MM.1S (cell line): ENCODE measurements around the gene CDK6.

Experiments
- DNase-seq: peaks from one replicate; pipeline ENCODE4 v3.0.0-alpha.2; 2015
- H2AFZ ChIP-seq: fragments of 300-600 bp; sonication (generic); 2 replicates; pipeline ENCODE4 v1.6.0; 2016; ENCODE audit warnings: antibody characterized with exemption, low read length
- H3F3A ChIP-seq: fragments of 300-600 bp; sonication (generic); 2 replicates; pipeline ENCODE4 v1.6.1; 2016; ENCODE audit warnings: mild to moderate bottlenecking, antibody characterized with exemption, low read length, moderate library complexity, mixed read lengths; ENCODE audit not compliant: insufficient read depth
- H3K27ac ChIP-seq: fragments of 300-600 bp; sonication (generic); 2 replicates; pipeline ENCODE4 v1.5.1; 2016; ENCODE audit warnings: mild to moderate bottlenecking, low read length
- H3K27me3 ChIP-seq: fragments of 300-600 bp; sonication (generic); replicated peaks from 2 replicates; pipeline ENCODE4 v1.6.0; 2016; ENCODE audit warnings: low read length; ENCODE audit not compliant: insufficient read depth
- H3K36me3 ChIP-seq: fragments of 300-600 bp; sonication (generic); replicated peaks from 2 replicates; pipeline ENCODE4 v1.6.1; 2016; ENCODE audit warnings: mild to moderate bottlenecking, low read length, mixed read lengths; ENCODE audit not compliant: insufficient read depth
- H3K4me1 ChIP-seq: fragments of 300-600 bp; sonication (generic); 2 replicates; pipeline ENCODE4 v1.6.1; 2016; ENCODE audit warnings: low read length, mixed read lengths
- H3K4me2 ChIP-seq: fragments of 300-600 bp; sonication (generic); 2 replicates; pipeline ENCODE4 v1.6.0; 2016; ENCODE audit warnings: low read depth, low read length
- H3K4me3 ChIP-seq: fragments of 300-600 bp; sonication (generic); 2 replicates; pipeline ENCODE4 v1.5.1; 2016; ENCODE audit warnings: low read length, mixed read lengths
- H3K79me2 ChIP-seq: fragments of 300-600 bp; sonication (generic); 2 replicates; pipeline ENCODE4 v1.6.1; 2016; ENCODE audit warnings: mixed run types, low read length, mixed read lengths
- H3K9ac ChIP-seq: fragments of 300-600 bp; sonication (generic); 2 replicates; pipeline ENCODE4 v1.6.1; 2016; ENCODE audit warnings: low read length, mixed read lengths
- H3K9me2 ChIP-seq: fragments of 300-600 bp; sonication (generic); replicated peaks from 2 replicates; pipeline ENCODE4 v1.6.1; 2016; ENCODE audit warnings: mild to moderate bottlenecking, low read length, mixed read lengths; ENCODE audit not compliant: insufficient read depth
- H3K9me3 ChIP-seq: fragments of 300-600 bp; sonication (generic); replicated peaks from 2 replicates; pipeline ENCODE4 v1.6.1; 2016; ENCODE audit warnings: mild to moderate bottlenecking, low read length, mixed read lengths; ENCODE audit not compliant: insufficient read depth
- H4K20me1 ChIP-seq: fragments of 300-600 bp; sonication (generic); 2 replicates; pipeline ENCODE4 v1.6.1; 2016; ENCODE audit warnings: mild to moderate bottlenecking, low read length, moderate library complexity, mixed read lengths; ENCODE audit not compliant: insufficient read depth
- CTCF ChIP-seq: fragments of 300-600 bp; sonication (generic); IDR thresholded peaks from 2 replicates; pipeline ENCODE4 v1.5.1; 2016; ENCODE audit warnings: antibody characterized with exemption, low read length, mixed read lengths
- EZH2 ChIP-seq: fragments of 300-600 bp; sonication (generic); optimal IDR thresholded peaks from 2 replicates; pipeline ENCODE3; 2017; ENCODE audit warnings: low read depth, mild to moderate bottlenecking, antibody characterized with exemption, low read length, mixed read lengths
- EZH2phosphoT487 ChIP-seq: fragments of 300-600 bp; sonication (generic); IDR thresholded peaks from 2 replicates; pipeline ENCODE4 v1.6.1; 2018; ENCODE audit warnings: antibody characterized with exemption, low read length

Gene CDK6

DNA sequence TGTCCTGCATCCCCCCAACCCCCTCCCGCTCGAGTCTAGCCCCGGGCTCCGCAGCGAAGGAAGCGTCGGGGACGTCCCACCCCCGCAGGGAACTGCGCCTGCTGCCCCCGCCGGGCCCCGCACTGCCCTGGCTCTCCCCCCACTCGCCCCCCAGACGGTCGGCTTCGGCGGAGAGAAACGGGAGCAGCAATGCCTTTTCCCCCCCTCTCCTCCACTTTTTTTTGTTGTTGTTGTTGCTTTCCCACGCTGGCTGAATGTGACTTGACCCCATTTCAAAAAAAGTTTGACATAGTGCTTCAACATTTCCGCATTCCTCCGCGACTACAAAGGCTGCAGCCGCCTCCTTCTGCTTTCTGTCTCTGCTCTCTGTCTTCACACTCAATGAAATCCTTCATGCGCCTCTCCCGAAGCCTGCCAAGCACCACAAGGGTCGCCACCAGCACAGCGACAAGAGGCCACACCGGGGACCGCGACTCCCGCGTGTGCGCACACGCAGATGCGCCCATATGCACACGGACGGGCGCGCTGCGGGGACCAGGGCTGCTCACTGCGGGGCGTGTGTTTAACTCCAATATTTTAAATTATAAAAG lies 1.0 kb downstream of the CDK6 start:
- Histone ChIP-seq H3K4me3 (peak overlapping the region; percentile 90), H3K9me2 (no peaks in the 10 kb centered on the region), H3K27ac (peak overlapping the region; percentile 91; the same call in 1 of the 2 replicates), H3K4me2 (peak overlapping the region; percentile 78), H4K20me1 (no peaks in the 10 kb centered on the region), H3K9ac (peak overlapping the region; percentile 93), H3K27me3 (peaks cover 34% of the 10 kb centered on the region), H2AFZ (peak overlapping the region; percentile 79), H3K9me3 (no peaks in the 10 kb centered on the region), H3K36me3 (no peaks in the 10 kb centered on the region; the same call in 1 of the 2 replicates), H3F3A (peaks cover 23% of the 10 kb centered on the region), H3K4me1 (peaks cover 11% of the 10 kb centered on the region), H3K79me2 (peaks cover 57% of the 10 kb centered on the region)
- DNase-seq: peak; percentile 55
- TF ChIP-seq EZH2phosphoT487 (no peak), EZH2 (no peak), CTCF (no peak)

DNA sequence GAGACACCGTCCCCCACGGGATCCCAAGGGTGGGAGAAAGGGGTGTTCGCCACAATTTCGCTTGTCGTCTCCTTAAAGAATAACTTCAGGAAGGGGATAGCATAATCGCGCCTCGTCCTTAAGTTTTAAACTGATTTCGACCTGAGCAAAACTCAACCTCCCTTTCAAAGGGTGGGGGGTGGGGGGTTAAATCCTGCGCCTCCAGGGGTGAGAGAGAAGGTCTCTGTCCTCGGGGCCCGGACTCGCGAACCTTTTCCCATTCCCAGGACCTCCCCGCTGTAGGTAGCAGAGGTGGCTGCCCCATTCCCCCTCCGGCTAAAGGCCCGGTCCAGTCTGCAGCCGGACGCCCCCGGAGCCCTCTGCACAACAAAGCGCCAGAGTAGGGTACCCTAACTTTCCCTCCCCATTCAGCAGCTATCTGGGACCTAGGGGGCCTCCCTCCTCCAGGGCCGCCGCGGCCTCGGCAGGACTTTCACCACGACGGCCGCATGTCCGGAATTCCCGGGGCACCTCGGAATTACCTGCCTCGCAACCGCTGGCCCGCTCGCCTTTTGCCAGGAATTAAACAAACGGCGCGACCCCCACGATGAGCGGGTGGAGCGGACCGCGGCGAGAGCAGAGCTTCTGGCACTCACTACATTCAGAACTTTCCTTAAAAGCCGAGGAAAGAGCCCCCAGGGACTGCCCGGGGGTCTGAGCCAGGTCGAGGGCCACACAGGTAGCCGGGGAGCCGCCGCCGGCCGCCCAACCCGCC lies 1.7 kb downstream of the CDK6 start:
- Histone ChIP-seq H3K4me3 (peak overlapping the region; percentile 90), H2AFZ (peak overlapping the region; percentile 79), H3K79me2 (peaks cover 64% of the 10 kb centered on the region), H3K9me2 (no peaks in the 10 kb centered on the region), H3K4me2 (peak overlapping the region; percentile 78), H3K27ac (peak overlapping the region; percentile 91), H3K27me3 (peaks cover 28% of the 10 kb centered on the region), H3K9ac (peak overlapping the region; percentile 93), H3F3A (peaks cover 23% of the 10 kb centered on the region), H4K20me1 (no peaks in the 10 kb centered on the region), H3K36me3 (no peaks in the 10 kb centered on the region; the same call in 1 of the 2 replicates), H3K4me1 (peaks cover 12% of the 10 kb centered on the region), H3K9me3 (no peaks in the 10 kb centered on the region)
- TF ChIP-seq EZH2phosphoT487 (no peak), EZH2 (no peak), CTCF (no peak)
- peak; percentile 14 for DNase-seq

- H3K9ac ChIP-seq: peak overlapping the region; percentile 93
- TF ChIP-seq EZH2 (no peak), CTCF (peak; percentile 22; the same call in 1 of the 2 replicates)
- H3K27ac ChIP-seq: peak overlapping the region; percentile 91
- peaks cover 23% of the 10 kb centered on the region for H3F3A ChIP-seq
- H3K27me3 ChIP-seq: peaks cover 21% of the 10 kb centered on the region
- peaks cover 72% of the 10 kb centered on the region for H3K79me2 ChIP-seq
- H3K9me3 ChIP-seq: no peaks in the 10 kb centered on the region
- no peaks in the 10 kb centered on the region for H3K9me2 ChIP-seq
- H3K36me3 ChIP-seq: no peaks in the 10 kb centered on the region; the same call in 1 of the 2 replicates
- peak; percentile 84 for DNase-seq
- H4K20me1 ChIP-seq: no peaks in the 10 kb centered on the region
- H3K4me1 ChIP-seq: peaks cover 12% of the 10 kb centered on the region
- H3K4me2 ChIP-seq: peak overlapping the region; percentile 78
- peak overlapping the region; percentile 79 for H2AFZ ChIP-seq
- peak overlapping the region; percentile 90 for H3K4me3 ChIP-seq
Observed at GRCh38 chr7:92833766-92834506, 2.4 kb downstream of the CDK6 start.
